NCI-H2196 (cell line): ENCODE measurements around the gene ZNF70.

ENCODE experiments used
- DNase-seq: peaks from one replicate; lab custom pipeline; 2025; ENCODE audit not compliant: unreplicated experiment; lab: John Stamatoyannopoulos, UW

ZNF70 gene

GRCh38 chr22:23695571-23696325 is 55.2 kb downstream of the ZNF70 start:
- DNase-seq = no peak

- DNase-seq = no peak
Measured at GRCh38 chr22:23695141-23695540, 55.8 kb downstream of the ZNF70 start.

DNA sequence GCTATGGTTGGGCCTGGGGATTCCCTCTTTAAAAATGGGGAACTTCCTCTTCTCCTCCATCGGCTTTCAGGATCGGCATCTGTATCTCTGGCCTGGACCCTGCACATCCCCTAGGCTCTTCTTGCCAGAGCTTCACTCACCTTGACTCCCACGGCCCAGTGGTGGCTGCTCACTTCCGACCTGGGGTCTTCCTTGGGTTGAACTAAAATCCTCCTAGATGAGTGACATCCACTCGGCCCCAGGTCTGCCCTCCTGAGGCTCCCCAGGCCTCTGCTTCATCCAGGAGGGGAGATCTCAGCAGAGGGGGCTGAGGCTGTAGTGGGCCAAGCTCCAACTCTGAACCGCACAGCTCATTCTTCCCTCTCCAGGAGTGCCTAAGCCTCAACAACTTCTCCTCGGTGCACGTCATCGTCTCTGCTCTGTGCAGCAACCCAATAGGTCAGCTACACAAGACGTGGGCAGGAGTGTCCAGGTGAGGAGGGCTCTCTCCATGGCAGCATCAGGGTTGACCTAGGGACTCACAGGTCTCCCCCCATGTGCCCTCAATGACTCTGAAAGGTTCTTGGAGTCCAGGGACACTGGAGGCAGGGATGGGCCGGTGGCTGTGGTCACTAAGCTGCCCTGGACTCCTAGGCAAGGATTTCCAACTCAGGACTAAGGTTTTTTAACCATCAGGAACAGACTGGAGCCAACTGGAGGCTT is 56.8 kb downstream of the ZNF70 start:
- no peak for DNase-seq

- DNase-seq = no peak
Measured at GRCh38 chr22:23692598-23693291, 58.2 kb downstream of the ZNF70 start.

DNA sequence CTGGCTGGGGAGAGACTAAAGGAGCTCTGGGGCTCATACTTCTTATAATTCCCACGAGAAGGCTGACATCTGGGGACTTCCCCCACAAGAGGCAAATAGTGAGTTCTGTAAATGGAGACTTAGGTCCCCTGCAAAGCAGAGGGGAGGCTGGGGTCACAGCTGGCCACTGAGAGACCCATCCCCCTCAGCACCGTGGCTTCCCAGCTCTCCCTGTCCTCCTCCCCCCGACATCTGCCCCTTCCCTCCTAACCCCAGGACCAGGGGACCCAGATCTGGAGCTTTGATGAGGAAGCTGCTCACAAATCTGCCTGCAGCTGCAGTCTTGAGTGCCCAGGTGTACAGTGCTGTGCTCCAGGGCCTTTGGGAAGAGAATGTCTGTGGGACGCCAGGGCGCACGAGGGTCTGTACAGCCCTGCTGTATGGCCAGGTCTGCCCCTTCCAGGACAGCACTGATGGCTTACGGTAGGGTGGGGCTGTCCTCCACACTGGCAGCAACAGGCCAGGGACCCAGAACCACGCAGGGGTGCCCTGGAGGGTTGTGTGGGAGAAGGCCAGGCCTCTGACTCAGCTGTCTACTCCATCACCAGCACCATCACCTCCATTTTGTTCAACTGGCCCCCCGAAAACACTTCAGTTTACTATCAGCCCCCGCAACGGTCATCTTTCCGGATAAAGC is 59.0 kb downstream of the ZNF70 start:
- DNase-seq = no peak

GRCh38 chr22:23690713-23691112 is 60.2 kb downstream of the ZNF70 start, which contains the start of gene RGL4:
Gene RGL4, plus strand, starts transcription at chr22:23691013. Its CDS starts 1,018 bp downstream, at chr22:23692031.
- DNase-seq = no peak

DNA sequence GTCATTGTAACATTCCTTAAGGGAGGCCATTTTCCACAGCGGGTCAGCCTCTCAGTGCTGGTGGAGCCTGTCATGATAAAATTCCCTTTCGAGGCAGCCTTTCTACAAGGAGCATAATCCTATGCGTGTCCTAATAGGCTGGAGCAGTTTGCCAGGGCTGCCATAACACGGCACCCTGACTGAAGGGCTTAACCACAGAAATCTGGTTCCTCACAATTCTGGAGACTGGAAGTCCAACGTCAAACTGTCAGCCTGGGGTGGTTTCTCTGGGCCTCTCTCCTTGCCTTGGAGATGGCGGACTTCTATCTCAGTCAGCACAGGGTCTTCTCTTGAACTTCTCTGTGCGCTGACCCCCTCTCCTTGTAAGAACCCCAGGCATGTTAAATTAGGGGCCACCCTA is 61.5 kb downstream of the ZNF70 start:
- DNase-seq = no peak
